ENCODE data around the gene VPS36.

The VPS36 gene

DNA sequence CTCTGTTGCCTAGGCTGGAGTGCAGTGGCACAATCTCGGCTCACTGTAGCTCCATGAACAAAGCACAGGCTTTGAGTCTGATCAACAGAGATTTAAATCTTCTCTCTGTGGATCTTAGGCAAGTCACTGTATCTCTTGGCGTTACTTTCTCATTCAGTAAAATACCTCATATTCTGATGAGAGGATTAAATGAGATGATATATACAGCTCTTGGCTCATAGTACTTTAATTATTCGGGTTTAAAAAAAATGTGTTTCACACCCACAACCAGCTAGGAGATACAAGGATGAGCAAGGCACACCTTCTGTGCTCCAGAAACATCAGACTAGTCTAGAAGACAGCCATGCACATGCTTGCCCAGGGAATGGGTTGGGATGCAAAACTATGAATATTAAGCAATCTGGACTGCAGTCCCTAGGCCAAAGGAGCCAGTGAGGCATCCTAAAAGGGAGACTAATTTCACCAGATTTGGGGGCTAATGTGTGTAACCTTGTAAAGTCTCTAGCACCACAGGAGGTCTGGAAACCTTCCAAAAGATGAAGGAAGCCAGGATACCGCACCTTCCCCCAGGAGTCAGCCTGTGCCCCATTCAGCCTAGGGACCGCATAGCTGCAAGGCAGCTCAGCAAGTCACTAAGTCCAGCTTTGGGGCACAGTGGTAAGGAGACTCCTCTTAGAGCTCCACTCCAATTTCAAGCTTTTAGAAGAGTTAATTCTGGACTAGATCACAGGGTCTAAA lies 2.5 kb downstream of the VPS36 start:
- Histone ChIP-seq H3K4me1 (no peaks in the 10 kb centered on the region), H3K27ac (no peak overlapping the region), H3K9me3 (ENCODE audit: control insufficient read depth, low read length) (no peaks in the 10 kb centered on the region), H3K4me2 (ENCODE audit: low read length) (no peak overlapping the region), H3K36me3 (ENCODE audit: control insufficient read depth, insufficient read depth, low read length) (no peaks in the 10 kb centered on the region), H3K27me3 (ENCODE audit: control insufficient read depth, insufficient read depth, low read length) (no peaks in the 10 kb centered on the region), H2AFZ (no peak overlapping the region), H3K9ac (no peak overlapping the region), H3K79me2 (no peaks in the 10 kb centered on the region), H3K4me3 (ENCODE audit: low read depth, low read length) (no peak overlapping the region)
- no peak for TF ChIP-seq CTCF (IDR thresholded peaks at IDR 0.05)

DNA sequence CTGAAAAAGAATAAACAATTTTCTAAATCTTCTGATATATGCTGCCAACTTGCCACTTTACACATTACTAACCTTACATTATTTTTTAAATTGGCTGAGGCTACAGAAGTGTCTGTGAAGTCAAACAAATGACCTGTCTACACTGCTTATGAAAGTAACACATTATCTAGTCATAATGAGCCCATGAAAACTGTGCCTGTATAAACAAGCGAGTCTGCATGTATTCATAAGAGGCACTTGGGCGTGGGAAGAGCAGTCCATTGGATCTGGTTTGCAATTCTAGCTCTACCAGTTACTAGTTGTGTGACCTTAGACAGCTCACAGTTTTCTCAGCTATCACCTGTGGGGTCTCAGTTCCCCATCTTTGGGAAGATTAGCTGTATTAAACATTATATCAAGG lies 3.1 kb downstream of the VPS36 start:
- Histone ChIP-seq H3K9me3 (ENCODE audit: control insufficient read depth, low read length) (no peaks in the 10 kb centered on the region), H3K4me3 (ENCODE audit: low read depth, low read length) (no peak overlapping the region), H3K27ac (no peak overlapping the region), H2AFZ (no peak overlapping the region), H3K4me2 (ENCODE audit: low read length) (no peak overlapping the region), H3K79me2 (no peaks in the 10 kb centered on the region), H3K36me3 (ENCODE audit: control insufficient read depth, insufficient read depth, low read length) (no peaks in the 10 kb centered on the region), H3K27me3 (ENCODE audit: control insufficient read depth, insufficient read depth, low read length) (no peaks in the 10 kb centered on the region), H3K9ac (no peak overlapping the region), H3K4me1 (no peaks in the 10 kb centered on the region)
- TF ChIP-seq CTCF (IDR thresholded peaks at IDR 0.05): no peak

DNA sequence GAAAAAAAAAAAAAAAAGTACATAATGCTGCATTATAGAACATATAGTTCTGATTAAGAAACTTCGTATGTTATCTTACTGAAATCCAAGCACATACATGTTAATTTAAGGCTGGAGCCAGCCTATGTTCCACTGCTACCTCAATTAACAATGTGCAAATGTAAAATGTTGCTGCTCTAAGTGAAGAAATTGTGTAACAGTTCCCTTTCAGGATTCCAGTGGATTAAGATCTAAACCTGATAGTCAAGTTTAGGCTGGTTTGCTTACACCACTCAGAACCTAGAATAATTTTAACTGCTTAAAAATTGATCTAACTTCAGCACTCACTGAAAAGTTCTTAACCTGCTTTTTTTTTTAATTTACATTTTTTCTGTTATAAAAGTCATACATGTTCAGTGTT lies 4.2 kb downstream of the VPS36 start:
- H3K27me3 ChIP-seq (ENCODE audit: control insufficient read depth, insufficient read depth, low read length): no peaks in the 10 kb centered on the region
- H3K79me2 ChIP-seq: no peaks in the 10 kb centered on the region
- H3K4me3 ChIP-seq (ENCODE audit: low read depth, low read length): no peak overlapping the region
- no peaks in the 10 kb centered on the region for H3K36me3 ChIP-seq (ENCODE audit: control insufficient read depth, insufficient read depth, low read length)
- H3K27ac ChIP-seq: no peak overlapping the region
- no peaks in the 10 kb centered on the region for H3K4me1 ChIP-seq
- TF ChIP-seq CTCF (IDR thresholded peaks at IDR 0.05): no peak
- no peaks in the 10 kb centered on the region for H3K9me3 ChIP-seq (ENCODE audit: control insufficient read depth, low read length)
- no peak overlapping the region for H3K4me2 ChIP-seq (ENCODE audit: low read length)
- no peak overlapping the region for H2AFZ ChIP-seq
- no peak overlapping the region for H3K9ac ChIP-seq

DNA sequence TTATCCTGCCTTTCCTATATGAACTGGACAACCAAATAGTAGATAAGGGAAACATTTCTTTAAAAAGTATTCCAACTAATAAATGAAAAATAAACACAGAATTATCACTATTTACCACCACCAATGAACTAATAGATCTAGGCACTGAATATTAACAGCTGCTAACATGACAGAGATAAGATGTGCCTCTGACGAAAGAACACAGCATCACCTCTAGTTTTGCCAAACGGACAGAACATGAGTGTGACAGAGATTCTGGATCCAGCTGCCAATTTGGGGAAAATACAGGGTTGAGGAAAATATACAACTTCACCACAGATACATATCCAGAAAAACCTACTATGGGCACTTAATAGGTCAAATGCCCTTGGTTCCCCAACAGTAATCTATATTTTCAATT lies 18.0 kb downstream of the VPS36 start:
- no peak for TF ChIP-seq CTCF (IDR thresholded peaks at IDR 0.05)
- Histone ChIP-seq H2AFZ (no peak overlapping the region), H3K9ac (no peak overlapping the region), H3K27ac (no peak overlapping the region), H3K4me1 (peaks cover 5% of the 10 kb centered on the region), H3K4me3 (ENCODE audit: low read depth, low read length) (no peak overlapping the region), H3K4me2 (ENCODE audit: low read length) (no peak overlapping the region), H3K27me3 (ENCODE audit: control insufficient read depth, insufficient read depth, low read length) (no peaks in the 10 kb centered on the region), H3K9me3 (ENCODE audit: control insufficient read depth, low read length) (no peaks in the 10 kb centered on the region), H3K79me2 (no peaks in the 10 kb centered on the region), H3K36me3 (ENCODE audit: control insufficient read depth, insufficient read depth, low read length) (no peaks in the 10 kb centered on the region)

- Histone ChIP-seq H2AFZ (no peak overlapping the region), H3K36me3 (ENCODE audit: control insufficient read depth, insufficient read depth, low read length) (no peaks in the 10 kb centered on the region), H3K4me3 (ENCODE audit: low read depth, low read length) (no peak overlapping the region), H3K4me1 (no peaks in the 10 kb centered on the region), H3K4me2 (ENCODE audit: low read length) (no peak overlapping the region), H3K79me2 (no peaks in the 10 kb centered on the region), H3K9ac (no peak overlapping the region), H3K9me3 (ENCODE audit: control insufficient read depth, low read length) (no peaks in the 10 kb centered on the region), H3K27me3 (ENCODE audit: control insufficient read depth, insufficient read depth, low read length) (no peaks in the 10 kb centered on the region), H3K27ac (no peak overlapping the region)
- TF ChIP-seq CTCF (IDR thresholded peaks at IDR 0.05): no peak
These were observed 22.1 kb downstream of the VPS36 start for GRCh38 chr13:52428295-52428694.
